Measurements from ENCODE around the gene BLACAT1. TPM values are rescaled to one million over a fixed set of nuclear protein-coding genes. Genes with fewer than 3 reads are reported as not detected.

The BLACAT1 gene
- polyA plus RNA-seq, 1 of the 3 experiments (the other 2 are of a cell fraction), result not detected

GRCh38 chr1:205442051-205442725 lies 13.7 kb downstream of the BLACAT1 start:
- TF ChIP-seq MAX (IDR thresholded peaks at IDR 0.05; ENCODE audit: low read depth), result no peak
- no peak for TF ChIP-seq FOXM1 (IDR thresholded peaks at IDR 0.05; ENCODE audit: low read depth)
- TF ChIP-seq EP300 (IDR thresholded peaks at IDR 0.05; ENCODE audit: borderline replicate concordance in 1 of 2, low read depth in 1 of 2, low read length in 1 of 2), result no peak
- no peak for TF ChIP-seq GATA2 (CRISPR knock-in tag; IDR thresholded peaks at IDR 0.05)
- TF ChIP-seq YY1 (IDR thresholded peaks at IDR 0.05; ENCODE audit: low read depth), result no peak
- TF ChIP-seq TEAD4 (IDR thresholded peaks at IDR 0.05; ENCODE audit: borderline replicate concordance, insufficient read depth), result no peak
- no peak for TF ChIP-seq PBX3 (IDR thresholded peaks at IDR 0.05)
- TF ChIP-seq FOXJ3 (CRISPR knock-in tag; IDR thresholded peaks at IDR 0.05), result no peak
- TF ChIP-seq JUND (IDR thresholded peaks at IDR 0.05), result no peak
- no peak for TF ChIP-seq USF2 (IDR thresholded peaks at IDR 0.05; ENCODE audit: borderline replicate concordance, low read depth, low read length)
- no peak for TF ChIP-seq NFIC (IDR thresholded peaks at IDR 0.05; ENCODE audit: borderline replicate concordance)
- H4K20me1 ChIP-seq (ENCODE audit: insufficient read depth), result no peaks in the 10 kb centered on the region
- peaks cover 27% of the 10 kb centered on the region; the same call in 1 of the 2 replicates for H3K27me3 ChIP-seq (ENCODE audit: insufficient read depth)
- 61% methylated on average over 11 of the region's 12 CpGs for WGBS (ENCODE audit: low lambda C conversion rate)
- H3K9ac ChIP-seq, result no peak overlapping the region
- no peak overlapping the region for H2AFZ ChIP-seq (ENCODE audit: low read depth)
- no peak overlapping the region for H3K27ac ChIP-seq (ENCODE audit: low read depth in 2 of 2, low read length in 1 of 2)
- POLR2A ChIA-PET, result no interaction called here
- no peak overlapping the region for H3K4me2 ChIP-seq
- no peaks in the 10 kb centered on the region for H3K79me2 ChIP-seq (ENCODE audit: insufficient read depth)
- no peaks in the 10 kb centered on the region for H3F3A ChIP-seq (replicated peaks; ENCODE audit: insufficient read depth)
- no peaks in the 10 kb centered on the region for H3K36me3 ChIP-seq (replicated peaks in 1 of 2; ENCODE audit: control insufficient read depth in 1 of 2, insufficient read depth in 2 of 2, low read length in 1 of 2)
- DNase-seq, result no peak
- H3K9me3 ChIP-seq, result no peaks in the 10 kb centered on the region
- H3K4me3 ChIP-seq (ENCODE audit: low read depth in 2 of 2, low read length in 1 of 2), result no peak overlapping the region
- H3K4me1 ChIP-seq (ENCODE audit: control insufficient read depth in 1 of 2, insufficient read depth in 2 of 2, low read depth in 1 of 2, low read length in 1 of 2), result peaks cover 3 to 6% of the 10 kb centered on the region in 2 experiments; a peak in 2 of 4 replicates
- H3K9me2 ChIP-seq, result no peaks in the 10 kb centered on the region
- CTCF ChIA-PET, result interaction anchor here (1.0 to 2.5 kb wide), 4 partner anchors 14 to 45 kb away, joined by 3 to 11 read pairs (median 6); partner anchors contain the start of gene BLACAT1

GRCh38 chr1:205441716-205442050 lies 14.2 kb downstream of the BLACAT1 start:
- peaks cover 32% of the 10 kb centered on the region; the same call in 1 of the 2 replicates for H3K27me3 ChIP-seq (ENCODE audit: insufficient read depth)
- no peaks in the 10 kb centered on the region for H3K36me3 ChIP-seq (replicated peaks in 1 of 2; ENCODE audit: control insufficient read depth in 1 of 2, insufficient read depth in 2 of 2, low read length in 1 of 2)
- no peak overlapping the region for H3K27ac ChIP-seq (ENCODE audit: low read depth in 2 of 2, low read length in 1 of 2)
- H3K4me3 ChIP-seq (ENCODE audit: low read depth in 2 of 2, low read length in 1 of 2), result no peak overlapping the region
- no peak for TF ChIP-seq MAX (IDR thresholded peaks at IDR 0.05; ENCODE audit: low read depth)
- TF ChIP-seq TAF1 (IDR thresholded peaks at IDR 0.05; ENCODE audit: borderline replicate concordance, low read depth, low read length), result no peak
- no peak for TF ChIP-seq MXI1 (IDR thresholded peaks at IDR 0.05; ENCODE audit: low read depth, low read length)
- TF ChIP-seq MEF2A (IDR thresholded peaks at IDR 0.05; ENCODE audit: borderline replicate concordance, low read depth), result no peak
- no peaks in the 10 kb centered on the region for H3F3A ChIP-seq (replicated peaks; ENCODE audit: insufficient read depth)
- WGBS (ENCODE audit: low lambda C conversion rate), result 76% methylated on average over 2 of the region's 3 CpGs
- POLR2A ChIA-PET, result no interaction called here
- CTCF ChIA-PET, result interaction anchor here (1.5 to 2.5 kb wide), 3 partner anchors 20 to 44 kb away, joined by 3 to 11 read pairs (median 10); no protein-coding TSS in a partner anchor
- no peak overlapping the region for H3K9ac ChIP-seq
- peaks cover 3 to 6% of the 10 kb centered on the region in 2 experiments; a peak in 2 of 4 replicates for H3K4me1 ChIP-seq (ENCODE audit: control insufficient read depth in 1 of 2, insufficient read depth in 2 of 2, low read depth in 1 of 2, low read length in 1 of 2)
- no peak overlapping the region for H2AFZ ChIP-seq (ENCODE audit: low read depth)
- no peaks in the 10 kb centered on the region for H3K9me2 ChIP-seq
- H3K9me3 ChIP-seq, result no peaks in the 10 kb centered on the region
- no peaks in the 10 kb centered on the region for H4K20me1 ChIP-seq (ENCODE audit: insufficient read depth)
- no peak for DNase-seq
- H3K79me2 ChIP-seq (ENCODE audit: insufficient read depth), result no peaks in the 10 kb centered on the region
- H3K4me2 ChIP-seq, result no peak overlapping the region
